OCI-LY1 (cell line): ENCODE data around the gene CFAP91.

Source experiments
- EZH2 ChIP-seq: fragments of 200-600 bp; sonication (generic), shearing (Covaris generic); IDR thresholded peaks from 2 replicates; pipeline ENCODE4 v1.8.0; 2017; ENCODE audit warnings: borderline replicate concordance, mixed run types, mild to moderate bottlenecking, antibody characterized with exemption, low read length, moderate library complexity, mixed read lengths
- TF ChIP-seq, protein P1 (sequence below): fragments of 200-600 bp; sonication (generic), shearing (Covaris generic); IDR thresholded peaks from 2 replicates; pipeline ENCODE4 v1.5.1; 2017; ENCODE audit warnings: mild to moderate bottlenecking, antibody characterized with exemption, low read length, moderate library complexity, mixed read lengths

DNA sequence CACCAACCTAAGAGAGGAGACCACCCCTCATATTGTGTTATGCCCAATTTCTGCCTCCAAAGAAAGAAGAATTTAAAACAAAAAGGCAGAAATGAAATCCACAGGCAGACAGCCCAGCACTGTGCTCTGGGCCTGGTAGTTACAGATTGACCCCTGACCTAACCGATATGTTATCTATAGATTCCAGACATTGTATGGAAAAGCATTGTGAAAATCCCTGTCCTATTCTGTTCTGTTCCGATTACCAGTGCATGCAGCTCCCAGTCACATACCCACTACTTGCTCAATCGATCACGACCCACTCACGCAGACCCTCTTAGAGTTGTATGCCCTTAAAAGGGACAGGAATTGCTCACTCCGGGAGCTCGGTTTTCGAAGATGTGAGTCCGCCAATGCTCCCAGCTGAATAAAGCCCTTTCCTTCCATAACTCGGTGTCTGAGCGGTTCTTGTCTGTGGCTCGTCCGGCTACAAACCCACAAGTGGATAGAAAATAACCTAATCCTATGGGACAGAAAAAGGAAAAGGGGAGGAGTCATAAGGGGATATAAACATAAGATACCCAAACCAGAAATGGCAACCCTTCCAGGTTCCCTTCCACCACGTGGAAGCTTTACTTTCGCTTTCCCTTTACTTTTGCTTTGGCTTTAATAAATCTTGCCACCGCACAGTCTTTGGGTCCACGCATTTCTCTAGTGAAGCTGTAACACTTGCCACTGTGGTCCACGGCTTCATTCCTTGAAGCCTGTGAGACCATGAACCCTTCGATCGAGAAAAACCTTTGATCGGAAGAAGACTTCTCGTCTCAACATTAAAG is 1.7 kb upstream of the CFAP91 start:
- TF ChIP-seq, protein P1, sequence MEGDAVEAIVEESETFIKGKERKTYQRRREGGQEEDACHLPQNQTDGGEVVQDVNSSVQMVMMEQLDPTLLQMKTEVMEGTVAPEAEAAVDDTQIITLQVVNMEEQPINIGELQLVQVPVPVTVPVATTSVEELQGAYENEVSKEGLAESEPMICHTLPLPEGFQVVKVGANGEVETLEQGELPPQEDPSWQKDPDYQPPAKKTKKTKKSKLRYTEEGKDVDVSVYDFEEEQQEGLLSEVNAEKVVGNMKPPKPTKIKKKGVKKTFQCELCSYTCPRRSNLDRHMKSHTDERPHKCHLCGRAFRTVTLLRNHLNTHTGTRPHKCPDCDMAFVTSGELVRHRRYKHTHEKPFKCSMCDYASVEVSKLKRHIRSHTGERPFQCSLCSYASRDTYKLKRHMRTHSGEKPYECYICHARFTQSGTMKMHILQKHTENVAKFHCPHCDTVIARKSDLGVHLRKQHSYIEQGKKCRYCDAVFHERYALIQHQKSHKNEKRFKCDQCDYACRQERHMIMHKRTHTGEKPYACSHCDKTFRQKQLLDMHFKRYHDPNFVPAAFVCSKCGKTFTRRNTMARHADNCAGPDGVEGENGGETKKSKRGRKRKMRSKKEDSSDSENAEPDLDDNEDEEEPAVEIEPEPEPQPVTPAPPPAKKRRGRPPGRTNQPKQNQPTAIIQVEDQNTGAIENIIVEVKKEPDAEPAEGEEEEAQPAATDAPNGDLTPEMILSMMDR: no peak
- TF ChIP-seq EZH2: no peak
